Measurements from ENCODE around the gene NNMT.

DNA sequence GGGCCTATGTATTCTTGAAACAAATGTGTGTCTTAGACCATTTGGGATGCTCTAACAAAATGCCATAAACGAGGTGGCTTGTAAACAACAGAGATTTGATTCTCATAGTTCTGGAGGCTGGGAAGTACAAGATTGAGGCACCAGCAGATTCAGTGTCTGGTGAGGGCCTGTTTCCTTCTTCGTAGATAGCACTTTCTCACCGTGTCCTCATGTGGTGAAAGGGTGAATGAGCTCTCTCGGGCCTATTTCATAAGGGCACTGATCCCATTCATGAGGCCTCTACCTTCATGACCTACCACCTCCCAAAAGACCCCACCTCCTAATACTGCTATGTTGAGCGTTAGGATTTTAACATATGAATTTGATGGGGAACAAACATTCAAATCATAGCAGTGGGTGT is 6.4 kb upstream of the NNMT start:
- TF ChIP-seq, protein P1, sequence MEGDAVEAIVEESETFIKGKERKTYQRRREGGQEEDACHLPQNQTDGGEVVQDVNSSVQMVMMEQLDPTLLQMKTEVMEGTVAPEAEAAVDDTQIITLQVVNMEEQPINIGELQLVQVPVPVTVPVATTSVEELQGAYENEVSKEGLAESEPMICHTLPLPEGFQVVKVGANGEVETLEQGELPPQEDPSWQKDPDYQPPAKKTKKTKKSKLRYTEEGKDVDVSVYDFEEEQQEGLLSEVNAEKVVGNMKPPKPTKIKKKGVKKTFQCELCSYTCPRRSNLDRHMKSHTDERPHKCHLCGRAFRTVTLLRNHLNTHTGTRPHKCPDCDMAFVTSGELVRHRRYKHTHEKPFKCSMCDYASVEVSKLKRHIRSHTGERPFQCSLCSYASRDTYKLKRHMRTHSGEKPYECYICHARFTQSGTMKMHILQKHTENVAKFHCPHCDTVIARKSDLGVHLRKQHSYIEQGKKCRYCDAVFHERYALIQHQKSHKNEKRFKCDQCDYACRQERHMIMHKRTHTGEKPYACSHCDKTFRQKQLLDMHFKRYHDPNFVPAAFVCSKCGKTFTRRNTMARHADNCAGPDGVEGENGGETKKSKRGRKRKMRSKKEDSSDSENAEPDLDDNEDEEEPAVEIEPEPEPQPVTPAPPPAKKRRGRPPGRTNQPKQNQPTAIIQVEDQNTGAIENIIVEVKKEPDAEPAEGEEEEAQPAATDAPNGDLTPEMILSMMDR (IDR thresholded peaks at IDR 0.05; ENCODE audit: insufficient read depth, low read depth, low read length), result no peak
- no peak for TF ChIP-seq EZH2 (IDR thresholded peaks at IDR 0.05; ENCODE audit: insufficient read depth, low read length)
